ENCODE results near the gene CYBC1. TPM values are rescaled to one million over a fixed set of nuclear protein-coding genes. Genes with fewer than 3 reads are reported as not detected.

CYBC1 gene
- total RNA-seq, 2 experiments from 2014 or later: 470 to 679 TPM

GRCh38 chr17:82435103-82435502 is 15.4 kb downstream of the CYBC1 start:
- H3K9me3 ChIP-seq (ENCODE audit: low read length): no peaks in the 10 kb centered on the region
- DNase-seq (ENCODE audit: low spot score): no peak
- ChIA-PET CTCF (ENCODE audit: unreplicated experiment) (no interaction called here), POLR2A (no interaction called here)
- H2AFZ ChIP-seq (ENCODE audit: low read length): no peak overlapping the region
- no peaks in the 10 kb centered on the region for H3K9me2 ChIP-seq (ENCODE audit: insufficient read depth, low read length)
- no peaks in the 10 kb centered on the region for H4K20me1 ChIP-seq (ENCODE audit: insufficient read depth, low read length)
- peaks cover 55% of the 10 kb centered on the region for H3K36me3 ChIP-seq (ENCODE audit: insufficient read depth, low read length)
- intact Hi-C loops (cut with micrococcal nuclease; ENCODE audit: unreplicated experiment): no loop called here
- no peak overlapping the region for H3K4me3 ChIP-seq (ENCODE audit: low read depth, low read length, poor library complexity, severe bottlenecking)
- H3K27ac ChIP-seq (ENCODE audit: low read depth, low read length, poor library complexity, severe bottlenecking): no peak overlapping the region
- BruUV-seq (replicated peaks): no TSS peak
- H3K4me1 ChIP-seq (ENCODE audit: insufficient read depth, low read length, poor library complexity, severe bottlenecking): peaks cover 11% of the 10 kb centered on the region
- H3K79me2 ChIP-seq (ENCODE audit: insufficient read depth, low read depth, low read length): no peaks in the 10 kb centered on the region
- TF ChIP-seq CTCF (conservative IDR thresholded peaks at IDR 0.05; ENCODE audit: low read length) (no peak), EZH2phosphoT487 (IDR thresholded peaks at IDR 0.05; ENCODE audit: borderline replicate concordance, low read depth, low read length) (no peak)
- H3K4me2 ChIP-seq (ENCODE audit: low read length): no peak overlapping the region

- intact Hi-C loops (cut with micrococcal nuclease; ENCODE audit: unreplicated experiment): no loop called here
- Histone ChIP-seq H3K4me2 (ENCODE audit: low read length) (peak overlapping the region; percentile 45), H4K20me1 (ENCODE audit: insufficient read depth, low read length) (no peaks in the 10 kb centered on the region), H2AFZ (ENCODE audit: low read length) (no peak overlapping the region), H3K9me3 (ENCODE audit: low read length) (no peaks in the 10 kb centered on the region), H3K9me2 (ENCODE audit: insufficient read depth, low read length) (no peaks in the 10 kb centered on the region), H3K4me3 (ENCODE audit: low read depth, low read length, poor library complexity, severe bottlenecking) (no peak overlapping the region), H3K36me3 (ENCODE audit: insufficient read depth, low read length) (peaks cover 46% of the 10 kb centered on the region), H3K4me1 (ENCODE audit: insufficient read depth, low read length, poor library complexity, severe bottlenecking) (peaks cover 11% of the 10 kb centered on the region), H3K79me2 (ENCODE audit: insufficient read depth, low read depth, low read length) (no peaks in the 10 kb centered on the region), H3K27ac (ENCODE audit: low read depth, low read length, poor library complexity, severe bottlenecking) (peak overlapping the region; percentile 34)
- ChIA-PET POLR2A (interaction anchor here (0.9 kb wide), 1 partner anchor 77 kb away, joined by 3 read pairs; no protein-coding TSS in a partner anchor), CTCF (ENCODE audit: unreplicated experiment) (interaction anchor here (1.1 kb wide), 1 partner anchor 8 kb away, joined by 3 read pairs; no protein-coding TSS in a partner anchor)
- DNase-seq (ENCODE audit: low spot score): peak; percentile 60
- BruUV-seq (replicated peaks): no TSS peak
- TF ChIP-seq CTCF (conservative IDR thresholded peaks at IDR 0.05; ENCODE audit: low read length) (no peak), EZH2phosphoT487 (IDR thresholded peaks at IDR 0.05; ENCODE audit: borderline replicate concordance, low read depth, low read length) (no peak)
Measured at GRCh38 chr17:82434216-82434565, 16.4 kb downstream of the CYBC1 start.

- POLR2A ChIA-PET: interaction anchor here (0.9 kb wide), 1 partner anchor 77 kb away, joined by 3 read pairs; no protein-coding TSS in a partner anchor
- no TSS peak for BruUV-seq (replicated peaks)
- Histone ChIP-seq H3K4me1 (ENCODE audit: insufficient read depth, low read length, poor library complexity, severe bottlenecking) (peaks cover 11% of the 10 kb centered on the region), H3K4me2 (ENCODE audit: low read length) (peak overlapping the region; percentile 45), H2AFZ (ENCODE audit: low read length) (no peak overlapping the region), H3K9me3 (ENCODE audit: low read length) (no peaks in the 10 kb centered on the region), H4K20me1 (ENCODE audit: insufficient read depth, low read length) (no peaks in the 10 kb centered on the region), H3K79me2 (ENCODE audit: insufficient read depth, low read depth, low read length) (no peaks in the 10 kb centered on the region), H3K36me3 (ENCODE audit: insufficient read depth, low read length) (peaks cover 42% of the 10 kb centered on the region), H3K9me2 (ENCODE audit: insufficient read depth, low read length) (no peaks in the 10 kb centered on the region), H3K27ac (ENCODE audit: low read depth, low read length, poor library complexity, severe bottlenecking) (no peak overlapping the region), H3K4me3 (ENCODE audit: low read depth, low read length, poor library complexity, severe bottlenecking) (no peak overlapping the region)
- CTCF ChIA-PET (ENCODE audit: unreplicated experiment): interaction anchor here (1.1 kb wide), 1 partner anchor 8 kb away, joined by 3 read pairs; no protein-coding TSS in a partner anchor
- no peak for TF ChIP-seq EZH2phosphoT487 (IDR thresholded peaks at IDR 0.05; ENCODE audit: borderline replicate concordance, low read depth, low read length)
- no peak for TF ChIP-seq CTCF (conservative IDR thresholded peaks at IDR 0.05; ENCODE audit: low read length)
- DNase-seq (ENCODE audit: low spot score): no peak
- intact Hi-C loops (cut with micrococcal nuclease; ENCODE audit: unreplicated experiment): no loop called here
Measured at GRCh38 chr17:82433560-82434215, 16.9 kb downstream of the CYBC1 start.
